Adipocyte (in vitro differentiated cells): ENCODE results near the gene SPRR2F.

Experiments used
- DNase-seq: peaks from one replicate; pipeline ENCODE4 v3.0.0-alpha.2; 2015; ENCODE audit warnings: low read depth
- H3K27me3 ChIP-seq: replicated peaks from 2 replicates; pipeline ENCODE4 v1.7.0; 2013; ENCODE audit warnings: mild to moderate bottlenecking, low read length, moderate library complexity; ENCODE audit not compliant: control insufficient read depth, insufficient read depth
- H3K36me3 ChIP-seq: 2 replicates; pipeline ENCODE4 v1.7.0; 2013; ENCODE audit warnings: low read length, mild to moderate bottlenecking, moderate library complexity; ENCODE audit not compliant: control insufficient read depth, insufficient read depth, severe bottlenecking
- H3K4me1 ChIP-seq: 2 replicates; pipeline ENCODE4 v1.7.0; 2013; ENCODE audit warnings: mild to moderate bottlenecking, low read length, moderate library complexity; ENCODE audit not compliant: control insufficient read depth, insufficient read depth
- H3K4me3 ChIP-seq: 2 replicates; pipeline ENCODE4 v1.7.0; 2013; ENCODE audit warnings: mild to moderate bottlenecking, low read length, moderate library complexity
- H3K9ac ChIP-seq: 2 replicates; pipeline ENCODE4 v1.7.0; 2013; ENCODE audit warnings: mild to moderate bottlenecking, low read length, moderate library complexity
- H3K9me3 ChIP-seq: 2 replicates; pipeline ENCODE4 v1.7.0; 2013; ENCODE audit warnings: mild to moderate bottlenecking, low read length, moderate library complexity; ENCODE audit not compliant: control insufficient read depth

Gene SPRR2F

DNA sequence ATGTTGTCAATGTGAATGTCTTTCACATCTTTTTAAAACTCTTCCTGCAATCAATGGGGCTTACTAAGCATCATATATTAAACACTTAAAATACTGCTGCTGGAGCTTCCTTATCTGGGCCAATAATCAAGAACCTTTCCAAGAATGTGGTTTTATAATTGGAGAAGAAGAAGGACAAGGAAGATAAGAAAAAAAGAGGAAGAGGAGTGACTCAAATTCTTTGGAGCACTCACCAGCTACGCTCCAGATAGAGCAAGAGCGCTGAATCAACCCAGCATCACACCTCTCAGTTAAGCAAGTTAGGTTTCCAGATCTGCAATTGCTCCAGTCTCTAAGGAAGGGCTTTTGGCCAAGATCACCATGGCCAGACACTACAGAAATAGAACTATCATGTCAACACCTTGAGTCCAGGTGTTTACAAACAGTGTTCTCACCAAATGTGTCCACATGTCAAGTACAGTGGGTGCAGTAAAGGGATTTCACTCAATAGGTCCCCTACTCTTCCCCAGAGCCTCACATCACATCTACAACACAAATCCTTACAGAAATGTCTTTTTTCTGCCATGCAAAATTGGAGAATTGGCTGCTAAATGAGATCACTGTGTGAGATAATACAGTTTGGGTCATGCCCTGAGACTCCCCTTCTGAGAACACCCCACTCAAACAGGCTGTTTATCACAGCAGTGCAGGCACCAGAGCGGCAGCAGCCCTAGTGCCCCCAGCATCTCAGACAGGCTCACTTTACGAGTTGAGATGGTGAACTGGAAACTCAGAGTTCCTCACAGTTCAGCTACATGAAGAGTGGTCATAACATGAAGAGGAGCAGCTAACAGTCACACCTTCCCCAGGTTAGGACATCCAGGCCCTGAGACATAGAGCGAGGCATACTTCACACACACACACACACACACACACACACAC lies 40.2 kb downstream of the SPRR2F start:
- DNase-seq = no peak

DNA sequence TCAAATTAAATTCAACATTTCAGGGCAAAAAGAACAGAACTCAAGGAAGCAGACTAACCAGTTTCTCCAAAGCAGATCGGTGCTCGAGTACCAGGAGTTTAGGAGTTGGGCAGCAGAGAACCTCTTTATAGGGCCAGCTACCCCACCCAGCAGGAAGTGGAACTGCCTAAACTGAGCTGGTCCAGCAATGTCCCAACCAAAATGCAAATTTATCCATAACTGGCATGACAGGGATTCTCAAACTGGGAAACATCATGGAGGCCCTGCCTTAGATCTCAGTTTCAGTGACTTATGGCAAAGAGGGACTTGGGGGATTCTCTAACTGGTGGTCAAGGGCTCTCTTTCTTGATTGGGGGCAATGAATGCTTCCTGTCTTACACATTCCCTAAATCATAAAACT lies 41.8 kb downstream of the SPRR2F start, which contains the start of gene SPRR2B:
Gene SPRR2B, minus strand, starts transcription at position 101 of the 400 bp plus-strand sequence. CDS start 772 bp downstream, outside the sequence.
- DNase-seq = no peak
- peaks cover 2% of the 10 kb centered on the region for H3K27me3 ChIP-seq
- H3K4me3 ChIP-seq = no peak within 1 kb of the TSS
- H3K9me3 ChIP-seq = no peaks in the 10 kb centered on the region
- H3K36me3 ChIP-seq = no peaks in the 10 kb centered on the region
- H3K9ac ChIP-seq = no peak within 1 kb of the TSS
- no peaks in the 10 kb centered on the region for H3K4me1 ChIP-seq

More for the DNA sequence above, 40.2 kb downstream of the SPRR2F start:
- Histone ChIP-seq H3K4me1 (no peaks in the 10 kb centered on the region), H3K4me3 (no peak overlapping the region), H3K27me3 (peaks cover 2% of the 10 kb centered on the region), H3K9ac (no peak overlapping the region), H3K9me3 (no peaks in the 10 kb centered on the region), H3K36me3 (no peaks in the 10 kb centered on the region)

- Histone ChIP-seq H3K27me3 (peaks cover 2% of the 10 kb centered on the region), H3K36me3 (no peaks in the 10 kb centered on the region), H3K4me3 (no peak overlapping the region), H3K9ac (no peak overlapping the region), H3K9me3 (no peaks in the 10 kb centered on the region), H3K4me1 (no peaks in the 10 kb centered on the region)
- DNase-seq = no peak
Measured at GRCh38 chr1:153070243-153070642, 43.1 kb downstream of the SPRR2F start.
